PC-3 (cell line): ENCODE data around the gene EVPL. TPM values are rescaled to one million over a fixed set of nuclear protein-coding genes. Genes with fewer than 3 reads are reported as not detected.

Experiments
- ATAC-seq: fragments of 200-7000 bp; cut with Tn5 transposase; 2 replicates; pipeline ENCODE4 v1.9.1; 2020; ENCODE audit warnings: mild to moderate bottlenecking, moderate library complexity
- BruUV-seq: library from RNA; stranded (reverse); fragments of 400-500 nt; replicated peaks from 2 replicates; lab custom pipeline; 2021; lab: Mats Ljungman, UMichigan
- CTCF ChIA-PET: fragments of 300-600 bp; sonication (Branson Sonifier 250); formaldehyde crosslinking; loops from one replicate; lab custom pipeline; 2022; ENCODE audit warnings: antibody characterized with exemption; lab: Charles Lee
- POLR2A ChIA-PET: fragments of 300-600 bp; sonication (Branson Sonifier 250); formaldehyde crosslinking; loops from one replicate; lab custom pipeline; 2022; ENCODE audit warnings: antibody characterized with exemption; ENCODE audit not compliant: unreplicated experiment; lab: Charles Lee
- DNase-seq: peaks from one replicate; pipeline ENCODE4 v3.0.0-alpha.2; 2015
- H2AFZ ChIP-seq: fragments of 300-600 bp; sonication (generic); 2 replicates; pipeline ENCODE4 v1.6.0; 2016; ENCODE audit warnings: antibody characterized with exemption, low read length
- H3F3A ChIP-seq: fragments of 300-600 bp; sonication (generic); one replicate; pipeline ENCODE4 v1.6.0; 2017; ENCODE audit warnings: antibody characterized with exemption, low read length, control low read depth, mild to moderate bottlenecking; ENCODE audit not compliant: unreplicated experiment
- H3K27ac ChIP-seq: fragments of 300-600 bp; sonication (generic); 2 replicates; pipeline ENCODE4 v1.5.1; 2016; ENCODE audit warnings: mild to moderate bottlenecking, low read length
- H3K27me3 ChIP-seq: fragments of 300-600 bp; sonication (generic); 2 replicates; pipeline ENCODE4 v1.6.1; 2016; ENCODE audit warnings: low read length, mixed read lengths
- H3K36me3 ChIP-seq: fragments of 300-600 bp; sonication (generic); 2 replicates; pipeline ENCODE4 v1.6.1; 2016; ENCODE audit warnings: low read depth, mixed run types, low read length, mixed read lengths
- H3K4me1 ChIP-seq: fragments of 300-600 bp; sonication (generic); 2 replicates; pipeline ENCODE4 v1.5.1; 2016; ENCODE audit warnings: low read length; ENCODE audit not compliant: insufficient read depth
- H3K4me2 ChIP-seq: fragments of 300-600 bp; sonication (generic); 2 replicates; pipeline ENCODE4 v1.6.0; 2016; ENCODE audit warnings: low read length
- H3K4me3 ChIP-seq: fragments of 300-600 bp; sonication (generic); 2 replicates; pipeline ENCODE4 v1.5.1; 2016; ENCODE audit warnings: mild to moderate bottlenecking, low read length, mixed read lengths
- H3K79me2 ChIP-seq: fragments of 300-600 bp; sonication (generic); 2 replicates; pipeline ENCODE4 v1.6.1; 2017; ENCODE audit warnings: low read length, mixed read lengths
- H3K9ac ChIP-seq: fragments of 300-600 bp; sonication (generic); 2 replicates; pipeline ENCODE4 v1.6.0; 2016; ENCODE audit warnings: mild to moderate bottlenecking, low read length
- H3K9me2 ChIP-seq: fragments of 300-600 bp; sonication (generic); replicated peaks from 2 replicates; pipeline ENCODE4 v1.6.1; 2016; ENCODE audit warnings: mixed run types, low read length, mixed read lengths
- H3K9me3 ChIP-seq: fragments of 300-600 bp; sonication (generic); 2 replicates; pipeline ENCODE4 v1.6.1; 2016; ENCODE audit warnings: low read length, mixed read lengths
- H4K20me1 ChIP-seq: fragments of 300-600 bp; sonication (generic); 2 replicates; pipeline ENCODE4 v1.6.1; 2016; ENCODE audit warnings: low read length, mixed read lengths
- EZH2 ChIP-seq: fragments of 300-600 bp; sonication (generic); IDR thresholded peaks from one replicate; pipeline ENCODE4 v1.6.1; 2017; ENCODE audit warnings: antibody characterized with exemption, mild to moderate bottlenecking, low read length; ENCODE audit not compliant: unreplicated experiment
- EZH2phosphoT487 ChIP-seq: fragments of 300-600 bp; sonication (generic); IDR thresholded peaks from 2 replicates; pipeline ENCODE4 v1.6.1; 2018; ENCODE audit warnings: mild to moderate bottlenecking, antibody characterized with exemption, low read length, borderline replicate concordance
- intact Hi-C: fragments of 100-400 bp; cut with micrococcal nuclease; formaldehyde crosslinking; loops from 2 replicates; pipeline ENCODE4 v1.9.0; 2023
- total RNA-seq: library from RNA; depleted of rRNA; stranded (reverse); fragments of >200 nt; gene quantifications from 2 replicates; pipeline ENCODE4 v1.2.3, GENCODE V29; 2014
- TF ChIP-seq, protein P1 (sequence below): fragments of 300-600 bp; sonication (generic); conservative IDR thresholded peaks from 2 replicates; pipeline ENCODE4 v1.5.1; 2017; ENCODE audit warnings: antibody characterized with exemption, low read depth, mild to moderate bottlenecking, low read length

EVPL gene
- total RNA-seq, 1 experiment from 2014 or later, result 38.8 TPM

DNA sequence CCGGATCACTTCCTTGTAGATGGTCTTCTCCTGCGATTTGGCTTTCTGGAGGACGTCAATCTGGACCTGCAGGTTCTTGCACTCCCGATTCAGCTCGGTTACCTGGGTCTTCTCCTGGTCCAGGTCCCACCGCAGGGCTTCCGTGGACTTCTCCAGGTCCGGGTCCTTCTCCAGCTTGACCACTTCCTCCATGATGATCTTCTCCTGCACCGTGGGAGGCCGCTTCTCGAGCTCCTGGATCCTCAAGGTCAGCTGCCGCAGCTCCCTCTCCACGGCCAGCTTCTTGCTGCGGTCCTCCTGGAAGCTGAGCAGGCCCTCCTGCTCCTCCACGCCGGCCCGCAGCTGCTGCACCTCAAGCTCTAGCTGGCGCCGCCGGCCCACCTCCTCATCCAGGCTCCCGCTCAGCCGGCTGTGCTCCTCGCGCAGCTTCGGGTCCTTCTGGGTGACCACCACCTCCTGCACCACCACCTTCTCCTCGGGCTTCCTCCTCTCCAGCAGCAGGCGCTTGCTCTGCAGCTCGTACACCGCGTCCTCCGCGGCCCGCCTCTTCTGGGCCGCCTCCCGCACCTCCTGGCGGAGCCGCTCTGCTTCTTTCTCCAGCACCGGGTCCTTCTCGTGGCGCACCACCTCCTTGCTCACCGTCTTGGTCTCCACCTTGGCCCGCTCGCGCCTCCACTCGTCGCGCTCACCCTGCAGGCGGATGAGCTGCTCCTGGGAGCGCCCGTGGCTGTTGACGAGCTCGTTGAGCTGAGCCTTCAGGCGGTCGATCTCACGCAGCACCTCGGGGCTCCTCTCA lies 18.3 kb downstream of the EVPL start:
- peaks cover 24% of the 10 kb centered on the region; the same call in 1 of the 2 replicates for H3K36me3 ChIP-seq
- no peak overlapping the region for H3K4me3 ChIP-seq
- no peaks in the 10 kb centered on the region for H3K9me2 ChIP-seq
- H3F3A ChIP-seq, result no peaks in the 10 kb centered on the region
- no peaks in the 10 kb centered on the region for H3K27me3 ChIP-seq
- intact Hi-C loops, result no loop called here
- TF ChIP-seq, protein P1, sequence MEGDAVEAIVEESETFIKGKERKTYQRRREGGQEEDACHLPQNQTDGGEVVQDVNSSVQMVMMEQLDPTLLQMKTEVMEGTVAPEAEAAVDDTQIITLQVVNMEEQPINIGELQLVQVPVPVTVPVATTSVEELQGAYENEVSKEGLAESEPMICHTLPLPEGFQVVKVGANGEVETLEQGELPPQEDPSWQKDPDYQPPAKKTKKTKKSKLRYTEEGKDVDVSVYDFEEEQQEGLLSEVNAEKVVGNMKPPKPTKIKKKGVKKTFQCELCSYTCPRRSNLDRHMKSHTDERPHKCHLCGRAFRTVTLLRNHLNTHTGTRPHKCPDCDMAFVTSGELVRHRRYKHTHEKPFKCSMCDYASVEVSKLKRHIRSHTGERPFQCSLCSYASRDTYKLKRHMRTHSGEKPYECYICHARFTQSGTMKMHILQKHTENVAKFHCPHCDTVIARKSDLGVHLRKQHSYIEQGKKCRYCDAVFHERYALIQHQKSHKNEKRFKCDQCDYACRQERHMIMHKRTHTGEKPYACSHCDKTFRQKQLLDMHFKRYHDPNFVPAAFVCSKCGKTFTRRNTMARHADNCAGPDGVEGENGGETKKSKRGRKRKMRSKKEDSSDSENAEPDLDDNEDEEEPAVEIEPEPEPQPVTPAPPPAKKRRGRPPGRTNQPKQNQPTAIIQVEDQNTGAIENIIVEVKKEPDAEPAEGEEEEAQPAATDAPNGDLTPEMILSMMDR, result no peak
- TF ChIP-seq EZH2 (no peak), EZH2phosphoT487 (no peak)
- ChIA-PET POLR2A (no interaction called here), CTCF (no interaction called here)
- H3K79me2 ChIP-seq, result no peaks in the 10 kb centered on the region
- no peak overlapping the region for H3K27ac ChIP-seq
- no peaks in the 10 kb centered on the region for H3K9me3 ChIP-seq
- H3K4me1 ChIP-seq, result no peaks in the 10 kb centered on the region
- no peak overlapping the region for H3K4me2 ChIP-seq
- BruUV-seq, result no TSS peak
- peak; percentile 0 for DNase-seq
- H4K20me1 ChIP-seq, result no peaks in the 10 kb centered on the region
- no peak overlapping the region for H3K9ac ChIP-seq
- no peak for ATAC-seq
- H2AFZ ChIP-seq, result no peak overlapping the region

DNA sequence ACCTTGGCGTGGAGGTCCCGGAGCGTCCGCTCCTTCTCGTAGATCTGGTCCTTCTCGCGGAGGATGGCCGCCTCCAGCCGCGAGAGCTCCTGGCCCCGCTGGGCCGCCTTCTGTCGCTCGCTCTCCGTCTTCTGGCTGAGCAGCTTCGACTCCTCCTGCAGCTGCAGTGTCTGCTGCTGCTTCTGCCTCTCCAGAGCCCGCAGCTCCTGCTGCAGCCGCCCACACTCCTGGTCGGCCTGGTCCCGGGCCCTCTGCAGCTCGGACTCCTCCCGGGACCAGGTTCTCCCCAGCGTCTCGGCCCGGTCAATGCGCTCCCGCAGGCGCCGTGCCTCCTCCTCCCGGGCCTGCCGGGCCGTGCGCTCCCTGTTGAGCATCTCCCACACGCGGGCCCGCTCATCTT lies 18.9 kb downstream of the EVPL start:
- Histone ChIP-seq H3K4me3 (no peak overlapping the region), H3K4me2 (no peak overlapping the region), H3K9me2 (no peaks in the 10 kb centered on the region), H3K9me3 (no peaks in the 10 kb centered on the region), H3F3A (no peaks in the 10 kb centered on the region), H3K27ac (no peak overlapping the region), H3K9ac (no peak overlapping the region), H3K4me1 (no peaks in the 10 kb centered on the region), H2AFZ (no peak overlapping the region), H3K27me3 (no peaks in the 10 kb centered on the region), H3K79me2 (no peaks in the 10 kb centered on the region), H4K20me1 (no peaks in the 10 kb centered on the region), H3K36me3 (peaks cover 24% of the 10 kb centered on the region; the same call in 1 of the 2 replicates)
- CTCF ChIA-PET, result no interaction called here
- intact Hi-C loops, result no loop called here
- ATAC-seq (no peak), DNase-seq (peak; percentile 0)
- TF ChIP-seq EZH2phosphoT487 (no peak), EZH2 (no peak)
- TF ChIP-seq, protein P1, result no peak
- BruUV-seq, result no TSS peak
- POLR2A ChIA-PET, result no interaction called here

DNA sequence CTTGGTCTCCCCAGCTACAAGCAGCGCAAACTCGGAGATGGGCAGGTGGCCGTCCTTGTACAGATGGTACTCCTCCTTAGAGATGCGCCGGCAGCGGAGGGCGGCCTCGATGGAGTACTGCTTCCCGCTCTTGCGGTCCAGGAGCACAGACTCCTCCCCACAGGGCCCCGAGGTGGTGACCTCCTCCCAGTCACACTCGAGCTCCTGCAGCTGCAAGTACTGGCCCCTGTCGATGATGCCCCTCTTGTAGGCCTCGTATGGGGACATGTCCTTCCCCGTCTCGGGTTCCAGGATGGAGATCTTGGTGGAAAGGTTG lies 19.3 kb downstream of the EVPL start:
- DNase-seq (peak; percentile 0), ATAC-seq (no peak)
- intact Hi-C loops, result no loop called here
- no peak overlapping the region for H3K4me2 ChIP-seq
- ChIA-PET CTCF (no interaction called here), POLR2A (no interaction called here)
- TF ChIP-seq, protein P1, result no peak
- TF ChIP-seq EZH2 (no peak), EZH2phosphoT487 (no peak)
- H3K4me3 ChIP-seq, result no peak overlapping the region
- H3F3A ChIP-seq, result no peaks in the 10 kb centered on the region
- no peaks in the 10 kb centered on the region for H3K9me2 ChIP-seq
- no peaks in the 10 kb centered on the region for H3K27me3 ChIP-seq
- no TSS peak for BruUV-seq
- H3K27ac ChIP-seq, result no peak overlapping the region
- no peaks in the 10 kb centered on the region for H4K20me1 ChIP-seq
- H3K79me2 ChIP-seq, result no peaks in the 10 kb centered on the region
- no peaks in the 10 kb centered on the region for H3K9me3 ChIP-seq
- peaks cover 24% of the 10 kb centered on the region; the same call in 1 of the 2 replicates for H3K36me3 ChIP-seq
- H2AFZ ChIP-seq, result no peak overlapping the region
- H3K9ac ChIP-seq, result no peak overlapping the region
- H3K4me1 ChIP-seq, result no peaks in the 10 kb centered on the region
